HEK293 (cell line): ENCODE data around the gene BRMS1.

ENCODE experiments used
- CTCF ChIP-seq: fragments of 450-650 bp; formaldehyde crosslinking; IDR thresholded peaks from 2 replicates; pipeline ENCODE4 v1.5.1; 2016; ENCODE audit warnings: missing biosample characterization, missing genetic modification characterization
- HOXA7 ChIP-seq: sonication (generic); formaldehyde crosslinking; IDR thresholded peaks from 2 replicates; pipeline ENCODE4 v1.8.1; 2022; ENCODE audit warnings: missing genetic modification reagents, borderline replicate concordance
- REST ChIP-seq: fragments of 450-650 bp; formaldehyde crosslinking; IDR thresholded peaks from 2 replicates; pipeline ENCODE4 v1.5.1; 2016; ENCODE audit warnings: missing biosample characterization, missing genetic modification characterization
- SETDB1 ChIP-seq: IDR thresholded peaks from one replicate; pipeline ENCODE4 v1.6.1; 2017; ENCODE audit warnings: mild to moderate bottlenecking, low read length, moderate library complexity, mixed read lengths; ENCODE audit not compliant: insufficient read length
- ZBTB7A ChIP-seq: fragments of 450-650 bp; formaldehyde crosslinking; IDR thresholded peaks from 2 replicates; pipeline ENCODE4 v1.5.1; 2016; ENCODE audit warnings: low read depth, missing biosample characterization, missing genetic modification characterization
- ZNF155 ChIP-seq: fragments of 450-650 bp; formaldehyde crosslinking; IDR thresholded peaks from 2 replicates; pipeline ENCODE4 v1.5.1; 2016; ENCODE audit warnings: missing biosample characterization, missing genetic modification characterization
- ZNF157 ChIP-seq: fragments of 450-650 bp; formaldehyde crosslinking; IDR thresholded peaks from 2 replicates; pipeline ENCODE4 v1.5.1; 2016; ENCODE audit warnings: missing biosample characterization, missing genetic modification characterization
- ZNF274 ChIP-seq, 2 experiments: fragments of 200-500 bp in 1 of 2; fragments of 450-650 bp in 1 of 2; sonication (Bioruptor generic) in 1 of 2; formaldehyde crosslinking in 1 of 2; IDR thresholded peaks; 2 replicates each; pipeline versions ENCODE4 v1.5.1 to v1.6.1; 2014 to 2016; ENCODE audit warnings: borderline replicate concordance in 1 of 2, inconsistent platforms in 1 of 2, low read length in 1 of 2, missing biosample characterization in 1 of 2, missing genetic modification characterization in 1 of 2
- ZNF416 ChIP-seq: fragments of 450-650 bp; formaldehyde crosslinking; IDR thresholded peaks from 2 replicates; pipeline ENCODE4 v1.5.1; 2016; ENCODE audit warnings: missing biosample characterization, missing genetic modification characterization
- ZNF623 ChIP-seq: fragments of 450-650 bp; formaldehyde crosslinking; IDR thresholded peaks from 2 replicates; pipeline ENCODE4 v1.5.1; 2016; ENCODE audit warnings: missing biosample characterization, missing genetic modification characterization
- ZNF639 ChIP-seq: fragments of 450-650 bp; formaldehyde crosslinking; IDR thresholded peaks from 2 replicates; pipeline ENCODE4 v1.5.1; 2016; ENCODE audit warnings: missing biosample characterization, missing genetic modification characterization

- no peak for TF ChIP-seq ZBTB7A (tag by site-specific recombination)
- TF ChIP-seq ZNF274 (IDR thresholded peaks at IDR 0.05; ENCODE audit: low read length), result no peak
- TF ChIP-seq ZNF274 (tag by site-specific recombination; IDR thresholded peaks at IDR 0.05; ENCODE audit: borderline replicate concordance), result no peak
- no peak for TF ChIP-seq CTCF (tag by site-specific recombination)
- no peak for TF ChIP-seq ZNF623 (tag by site-specific recombination)
- no peak for TF ChIP-seq HOXA7 (CRISPR knock-in tag)
- TF ChIP-seq ZNF157, result no peak
- no peak for TF ChIP-seq REST (tag by site-specific recombination)
- no peak for TF ChIP-seq SETDB1
- no peak for TF ChIP-seq ZNF155 (tag by site-specific recombination)
- TF ChIP-seq ZNF416, result no peak
- no peak for TF ChIP-seq ZNF639 (tag by site-specific recombination)
Measured at GRCh38 chr11:66368484-66368883, 23.6 kb upstream of the BRMS1 start.
